ENCODE results near the gene TSFM.

The TSFM gene

GRCh38 chr12:57750561-57751431 is 31.8 kb upstream of the TSFM start:
- TF ChIP-seq CTCF (IDR thresholded peaks at IDR 0.05): no peak

- TF ChIP-seq CTCF (IDR thresholded peaks at IDR 0.05): no peak
These were observed 31.2 kb upstream of the TSFM start for GRCh38 chr12:57751432-57751787.

- no peak for TF ChIP-seq CTCF (IDR thresholded peaks at IDR 0.05)
These were observed 30.6 kb upstream of the TSFM start, which contains the start of gene CDK4 for GRCh38 chr12:57751788-57752667. TSS of gene CDK4 (minus strand) at chr12:57752310. CDS start at chr12:57751717, 593 bp downstream.

- TF ChIP-seq CTCF (IDR thresholded peaks at IDR 0.05): no peak
These were observed 30.0 kb upstream of the TSFM start for GRCh38 chr12:57752668-57753000.

GRCh38 chr12:57753756-57754337 is 28.7 kb upstream of the TSFM start:
- TF ChIP-seq CTCF (IDR thresholded peaks at IDR 0.05): no peak

GRCh38 chr12:57754411-57755193 is 28.0 kb upstream of the TSFM start, which contains the start of gene MARCHF9:
TSS of gene MARCHF9 (plus strand) at chr12:57755103. CDS start at chr12:57755529, 426 bp downstream.
- TF ChIP-seq CTCF (IDR thresholded peaks at IDR 0.05): no peak

- TF ChIP-seq CTCF (IDR thresholded peaks at IDR 0.05): no peak
These were observed 27.5 kb upstream of the TSFM start for GRCh38 chr12:57755194-57755453.

Measured in LNCAP (cell line).